SU-DHL-6 (cell line): Measurements from ENCODE around the gene CDC42BPA.

Source experiments
- H2AFZ ChIP-seq: fragments of 200-600 bp; sonication (generic); 2 replicates; pipeline ENCODE4 v1.6.1; 2014; ENCODE audit warnings: low read depth, mild to moderate bottlenecking, moderate library complexity, mixed read lengths, antibody characterized with exemption, low read length; ENCODE audit not compliant: severe bottlenecking
- H3F3A ChIP-seq: fragments of 200-600 bp; shearing (Covaris generic); 2 replicates; pipeline ENCODE4 v1.6.0; 2016; ENCODE audit warnings: antibody characterized with exemption, mild to moderate bottlenecking; ENCODE audit not compliant: insufficient read depth
- H3K27ac ChIP-seq: fragments of 200-600 bp; sonication (generic); 2 replicates; pipeline ENCODE4 v1.5.1; 2016; ENCODE audit warnings: low read depth, mild to moderate bottlenecking, low read length, moderate library complexity, mixed read lengths
- H3K27me3 ChIP-seq: fragments of 200-600 bp; sonication (generic), shearing (Covaris generic); 2 replicates; pipeline ENCODE4 v1.6.0; 2014; ENCODE audit warnings: mild to moderate bottlenecking, low read length
- H3K36me3 ChIP-seq: fragments of 200-600 bp; sonication (generic); 2 replicates; pipeline ENCODE4 v1.6.1; 2014; ENCODE audit warnings: mild to moderate bottlenecking, low read length, mixed read lengths
- H3K4me2 ChIP-seq: fragments of 300-600, 200-600 bp; shearing (Covaris generic), sonication (generic); 2 replicates; pipeline ENCODE4 v1.6.0; 2014; ENCODE audit warnings: low read length, low read depth, mild to moderate bottlenecking; ENCODE audit not compliant: poor library complexity, severe bottlenecking
- H3K4me3 ChIP-seq: fragments of 200-600 bp; sonication (generic); 2 replicates; pipeline ENCODE4 v1.5.1; 2014; ENCODE audit warnings: antibody characterized with exemption, low read length, mild to moderate bottlenecking, mixed read lengths; ENCODE audit not compliant: insufficient read depth, poor library complexity, severe bottlenecking
- H3K79me2 ChIP-seq: fragments of 200-600 bp; sonication (generic); 2 replicates; pipeline ENCODE4 v1.6.1; 2014; ENCODE audit warnings: mild to moderate bottlenecking, low read length, moderate library complexity; ENCODE audit not compliant: insufficient read depth
- H3K9ac ChIP-seq: fragments of 200-600 bp; sonication (generic); 2 replicates; pipeline ENCODE4 v1.7.0; 2014; ENCODE audit warnings: mild to moderate bottlenecking, low read length
- H3K9me2 ChIP-seq: fragments of 200-600 bp; sonication (generic); replicated peaks from 2 replicates; pipeline ENCODE4 v1.6.1; 2014; ENCODE audit warnings: low read length; ENCODE audit not compliant: insufficient read depth
- H3K9me3 ChIP-seq: fragments of 200-600 bp; sonication (generic); 2 replicates; pipeline ENCODE4 v1.6.1; 2014; ENCODE audit warnings: low read length, mixed read lengths; ENCODE audit not compliant: insufficient read depth
- H4K20me1 ChIP-seq: fragments of 200-600 bp; sonication (generic); 2 replicates; pipeline ENCODE4 v1.6.1; 2014; ENCODE audit warnings: low read depth, mild to moderate bottlenecking, antibody characterized with exemption, low read length, moderate library complexity, mixed read lengths
- EZH2phosphoT487 ChIP-seq: fragments of 200-600 bp; sonication (generic), shearing (Covaris generic); conservative IDR thresholded peaks from 2 replicates; pipeline ENCODE4 v1.6.1; 2018; ENCODE audit warnings: mild to moderate bottlenecking, antibody characterized with exemption, low read length, moderate library complexity, mixed read lengths
- TF ChIP-seq, protein P1 (sequence below): fragments of 200-600 bp; sonication (generic); IDR thresholded peaks from one replicate; pipeline ENCODE4 v1.5.1; 2017; ENCODE audit warnings: antibody characterized with exemption, mild to moderate bottlenecking, low read length, moderate library complexity; ENCODE audit not compliant: insufficient read depth, poor library complexity, severe bottlenecking

The CDC42BPA gene

DNA sequence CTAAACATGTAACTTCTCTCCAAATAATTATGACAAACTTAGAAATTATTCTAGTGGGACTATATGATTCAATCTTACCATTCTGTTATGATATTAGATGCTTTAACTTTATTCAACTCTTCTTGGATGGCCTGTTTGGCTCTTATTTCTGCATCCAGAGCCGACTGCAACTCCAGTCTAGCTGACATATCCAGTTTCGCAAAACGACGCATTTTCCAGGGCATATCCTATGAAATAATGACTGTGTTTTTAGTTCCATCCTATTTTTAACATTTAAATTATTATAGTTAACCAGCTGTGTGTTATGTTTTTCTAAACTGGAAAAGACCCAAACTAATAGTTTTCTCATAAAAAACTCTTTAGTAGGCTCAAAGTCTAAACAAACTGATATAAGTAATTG, 244.5 kb downstream of the CDC42BPA start:
- Histone ChIP-seq H3K4me3 (no peak overlapping the region), H2AFZ (no peak overlapping the region), H3K4me2 (no peak overlapping the region), H3K27me3 (no peaks in the 10 kb centered on the region), H3K27ac (no peak overlapping the region), H3K9me3 (no peaks in the 10 kb centered on the region), H3K36me3 (no peaks in the 10 kb centered on the region), H4K20me1 (0 out of 2 replicates have a peak, but pooled peaks cover 5% of the 10 kb centered on the region), H3K9ac (no peak overlapping the region), H3K79me2 (no peaks in the 10 kb centered on the region), H3K9me2 (no peaks in the 10 kb centered on the region), H3F3A (no peaks in the 10 kb centered on the region)
- TF ChIP-seq, protein P1, sequence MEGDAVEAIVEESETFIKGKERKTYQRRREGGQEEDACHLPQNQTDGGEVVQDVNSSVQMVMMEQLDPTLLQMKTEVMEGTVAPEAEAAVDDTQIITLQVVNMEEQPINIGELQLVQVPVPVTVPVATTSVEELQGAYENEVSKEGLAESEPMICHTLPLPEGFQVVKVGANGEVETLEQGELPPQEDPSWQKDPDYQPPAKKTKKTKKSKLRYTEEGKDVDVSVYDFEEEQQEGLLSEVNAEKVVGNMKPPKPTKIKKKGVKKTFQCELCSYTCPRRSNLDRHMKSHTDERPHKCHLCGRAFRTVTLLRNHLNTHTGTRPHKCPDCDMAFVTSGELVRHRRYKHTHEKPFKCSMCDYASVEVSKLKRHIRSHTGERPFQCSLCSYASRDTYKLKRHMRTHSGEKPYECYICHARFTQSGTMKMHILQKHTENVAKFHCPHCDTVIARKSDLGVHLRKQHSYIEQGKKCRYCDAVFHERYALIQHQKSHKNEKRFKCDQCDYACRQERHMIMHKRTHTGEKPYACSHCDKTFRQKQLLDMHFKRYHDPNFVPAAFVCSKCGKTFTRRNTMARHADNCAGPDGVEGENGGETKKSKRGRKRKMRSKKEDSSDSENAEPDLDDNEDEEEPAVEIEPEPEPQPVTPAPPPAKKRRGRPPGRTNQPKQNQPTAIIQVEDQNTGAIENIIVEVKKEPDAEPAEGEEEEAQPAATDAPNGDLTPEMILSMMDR = no peak

DNA sequence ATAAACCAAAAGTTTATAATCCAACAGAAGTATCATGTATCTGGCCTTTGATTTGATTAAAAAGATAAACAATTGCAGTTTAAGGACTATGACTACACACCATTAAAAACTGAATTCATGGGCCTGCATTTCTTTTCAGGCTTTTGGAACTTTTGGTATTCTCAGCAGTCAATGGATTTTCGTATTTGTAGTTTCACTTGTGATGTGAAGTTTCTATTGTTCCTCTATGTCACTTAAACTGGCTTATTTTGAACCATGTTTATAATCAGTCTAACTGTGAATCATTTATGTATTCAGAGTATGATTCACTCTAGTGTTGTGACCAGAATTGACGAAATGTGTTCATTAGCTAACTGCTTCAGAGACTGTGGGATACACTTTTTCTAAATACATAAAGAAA, 245.3 kb downstream of the CDC42BPA start:
- Histone ChIP-seq H4K20me1 (0 out of 2 replicates have a peak, but pooled peaks cover 5% of the 10 kb centered on the region), H3K36me3 (no peaks in the 10 kb centered on the region), H3F3A (no peaks in the 10 kb centered on the region), H2AFZ (no peak overlapping the region), H3K9ac (no peak overlapping the region), H3K27ac (no peak overlapping the region), H3K9me3 (no peaks in the 10 kb centered on the region), H3K27me3 (no peaks in the 10 kb centered on the region), H3K4me3 (no peak overlapping the region), H3K9me2 (no peaks in the 10 kb centered on the region), H3K79me2 (no peaks in the 10 kb centered on the region), H3K4me2 (no peak overlapping the region)
- TF ChIP-seq EZH2phosphoT487 = no peak
- TF ChIP-seq, protein P1 = no peak

DNA sequence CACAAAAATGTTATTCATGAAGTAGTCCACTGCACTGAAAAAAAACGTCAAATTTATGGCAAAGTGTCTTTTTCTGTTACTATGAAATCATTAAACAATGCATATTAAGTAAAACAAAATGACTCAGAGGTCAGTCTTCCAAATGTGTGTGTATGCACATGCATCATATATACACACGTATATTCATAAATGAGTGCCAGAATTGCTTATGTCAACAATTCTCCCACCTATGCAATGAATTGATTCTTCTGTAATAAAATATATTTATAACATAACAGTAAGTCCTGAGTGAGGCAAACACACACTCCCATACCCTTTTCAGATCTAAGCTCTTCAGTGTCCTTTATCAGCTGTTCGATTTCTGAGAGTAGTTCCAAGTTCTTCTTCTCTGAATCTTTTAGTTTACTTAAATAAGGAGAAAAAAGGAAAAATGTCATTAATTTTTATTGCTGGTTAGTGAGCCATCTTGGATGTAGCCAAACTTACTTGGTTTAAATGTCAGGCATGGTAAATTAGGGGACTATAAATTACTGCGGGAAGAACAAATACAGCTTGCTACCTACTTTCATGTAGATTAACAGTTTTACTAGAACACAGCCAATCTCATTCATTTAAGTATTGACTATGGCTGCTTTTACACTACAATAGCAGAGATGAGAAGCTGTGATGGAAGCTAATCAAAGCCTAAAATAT, 246.3 kb downstream of the CDC42BPA start:
- Histone ChIP-seq H3K27me3 (no peaks in the 10 kb centered on the region), H4K20me1 (0 out of 2 replicates have a peak, but pooled peaks cover 5% of the 10 kb centered on the region), H3K36me3 (no peaks in the 10 kb centered on the region), H3K27ac (no peak overlapping the region), H3K4me2 (no peak overlapping the region), H3K9ac (no peak overlapping the region), H3F3A (no peaks in the 10 kb centered on the region), H3K9me2 (no peaks in the 10 kb centered on the region), H3K4me3 (no peak overlapping the region), H3K79me2 (no peaks in the 10 kb centered on the region), H3K9me3 (no peaks in the 10 kb centered on the region), H2AFZ (no peak overlapping the region)
- no peak for TF ChIP-seq EZH2phosphoT487
- TF ChIP-seq, protein P1 = no peak
